ENCODE measurements around the gene ALPI.

DNA sequence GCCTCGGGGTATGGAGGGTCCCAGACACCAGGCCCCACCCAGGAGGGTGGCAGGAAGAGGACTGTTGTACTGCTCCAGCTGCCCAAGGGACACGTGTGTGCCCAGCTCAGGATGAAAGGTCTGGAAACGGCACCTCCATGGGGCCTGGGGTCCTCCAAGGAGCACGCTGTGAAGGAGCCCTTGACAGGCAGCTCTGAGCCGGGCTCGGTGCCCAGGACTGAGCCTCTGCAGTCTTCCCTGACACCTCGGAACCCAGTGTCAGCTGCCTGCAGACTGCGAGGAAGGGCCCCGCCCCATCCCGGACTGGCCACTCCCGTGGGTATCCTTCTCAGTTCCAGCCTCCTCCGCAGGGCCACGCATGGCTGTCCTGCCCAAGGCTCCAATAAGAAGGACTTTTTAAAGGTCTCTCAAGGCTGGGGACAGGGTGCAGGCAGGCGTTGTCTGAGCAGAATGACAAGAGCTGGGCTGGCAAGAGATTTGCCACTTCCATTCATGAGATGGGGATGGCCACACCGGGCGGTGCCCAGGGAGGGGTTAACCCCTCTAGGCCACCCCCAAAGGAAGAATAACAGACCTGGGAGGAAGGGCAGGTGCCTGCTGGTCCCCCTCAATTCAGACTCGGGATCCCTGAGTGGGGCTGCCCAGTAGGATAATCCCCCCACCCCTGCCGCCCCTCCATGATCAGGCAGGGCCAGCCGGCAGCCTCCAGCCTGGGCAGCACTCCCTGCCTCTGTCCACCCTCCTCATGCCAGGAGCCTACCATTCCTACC is 22.8 kb downstream of the ALPI start:
- TF ChIP-seq, protein P1, sequence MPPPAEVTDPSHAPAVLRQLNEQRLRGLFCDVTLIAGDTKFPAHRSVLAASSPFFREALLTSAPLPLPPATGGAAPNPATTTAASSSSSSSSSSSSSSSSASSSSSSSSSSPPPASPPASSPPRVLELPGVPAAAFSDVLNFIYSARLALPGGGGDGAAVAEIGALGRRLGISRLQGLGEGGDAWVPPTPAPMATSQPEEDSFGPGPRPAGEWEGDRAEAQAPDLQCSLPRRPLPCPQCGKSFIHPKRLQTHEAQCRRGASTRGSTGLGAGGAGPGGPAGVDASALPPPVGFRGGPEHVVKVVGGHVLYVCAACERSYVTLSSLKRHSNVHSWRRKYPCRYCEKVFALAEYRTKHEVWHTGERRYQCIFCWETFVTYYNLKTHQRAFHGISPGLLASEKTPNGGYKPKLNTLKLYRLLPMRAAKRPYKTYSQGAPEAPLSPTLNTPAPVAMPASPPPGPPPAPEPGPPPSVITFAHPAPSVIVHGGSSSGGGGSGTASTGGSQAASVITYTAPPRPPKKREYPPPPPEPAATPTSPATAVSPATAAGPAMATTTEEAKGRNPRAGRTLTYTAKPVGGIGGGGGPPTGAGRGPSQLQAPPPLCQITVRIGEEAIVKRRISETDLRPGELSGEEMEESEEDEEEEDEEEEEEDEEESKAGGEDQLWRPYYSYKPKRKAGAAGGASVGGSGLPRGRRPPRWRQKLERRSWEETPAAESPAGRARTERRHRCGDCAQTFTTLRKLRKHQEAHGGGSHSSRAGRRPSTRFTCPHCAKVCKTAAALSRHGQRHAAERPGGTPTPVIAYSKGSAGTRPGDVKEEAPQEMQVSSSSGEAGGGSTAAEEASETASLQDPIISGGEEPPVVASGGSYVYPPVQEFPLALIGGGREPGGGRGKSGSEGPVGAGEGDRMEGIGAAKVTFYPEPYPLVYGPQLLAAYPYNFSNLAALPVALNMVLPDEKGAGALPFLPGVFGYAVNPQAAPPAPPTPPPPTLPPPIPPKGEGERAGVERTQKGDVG (CRISPR knock-in tag; IDR thresholded peaks at IDR 0.05), result no peak
- TF ChIP-seq NFYB (IDR thresholded peaks at IDR 0.05; ENCODE audit: insufficient read depth, low read depth, low read length) (no peak), ETV6 (conservative IDR thresholded peaks at IDR 0.05 in 1 of 2, IDR thresholded peaks at IDR 0.05 in 1 of 2; ENCODE audit: borderline replicate concordance in 1 of 2, low read depth in 1 of 2) (no peak), HCFC1 (IDR thresholded peaks at IDR 0.05; ENCODE audit: low read length) (no peak), SUZ12 (IDR thresholded peaks at IDR 0.05; ENCODE audit: unreplicated experiment) (no peak), SP1 (IDR thresholded peaks at IDR 0.05; ENCODE audit: low read depth, low read length) (no peak), GABPA (IDR thresholded peaks at IDR 0.05; ENCODE audit: low read depth) (no peak), RFX5 (IDR thresholded peaks at IDR 0.05; ENCODE audit: low read depth, low read length) (no peak), EP300 (IDR thresholded peaks at IDR 0.05; ENCODE audit: borderline replicate concordance in 1 of 2, control insufficient read depth in 1 of 2, low read depth in 2 of 2, low read length in 2 of 2) (no peak), POLR2A (IDR thresholded peaks at IDR 0.05; ENCODE audit: low read depth, low read length) (no peak)
- TF ChIP-seq, protein P2, sequence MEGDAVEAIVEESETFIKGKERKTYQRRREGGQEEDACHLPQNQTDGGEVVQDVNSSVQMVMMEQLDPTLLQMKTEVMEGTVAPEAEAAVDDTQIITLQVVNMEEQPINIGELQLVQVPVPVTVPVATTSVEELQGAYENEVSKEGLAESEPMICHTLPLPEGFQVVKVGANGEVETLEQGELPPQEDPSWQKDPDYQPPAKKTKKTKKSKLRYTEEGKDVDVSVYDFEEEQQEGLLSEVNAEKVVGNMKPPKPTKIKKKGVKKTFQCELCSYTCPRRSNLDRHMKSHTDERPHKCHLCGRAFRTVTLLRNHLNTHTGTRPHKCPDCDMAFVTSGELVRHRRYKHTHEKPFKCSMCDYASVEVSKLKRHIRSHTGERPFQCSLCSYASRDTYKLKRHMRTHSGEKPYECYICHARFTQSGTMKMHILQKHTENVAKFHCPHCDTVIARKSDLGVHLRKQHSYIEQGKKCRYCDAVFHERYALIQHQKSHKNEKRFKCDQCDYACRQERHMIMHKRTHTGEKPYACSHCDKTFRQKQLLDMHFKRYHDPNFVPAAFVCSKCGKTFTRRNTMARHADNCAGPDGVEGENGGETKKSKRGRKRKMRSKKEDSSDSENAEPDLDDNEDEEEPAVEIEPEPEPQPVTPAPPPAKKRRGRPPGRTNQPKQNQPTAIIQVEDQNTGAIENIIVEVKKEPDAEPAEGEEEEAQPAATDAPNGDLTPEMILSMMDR (IDR thresholded peaks at IDR 0.05 in 2 of 3, conservative IDR thresholded peaks at IDR 0.05 in 1 of 3; ENCODE audit: control insufficient read depth in 2 of 3, extremely low read depth in 1 of 3, insufficient read depth in 1 of 3, low read depth in 3 of 3, low read length in 3 of 3), result no peak
- TF ChIP-seq, protein P3, sequence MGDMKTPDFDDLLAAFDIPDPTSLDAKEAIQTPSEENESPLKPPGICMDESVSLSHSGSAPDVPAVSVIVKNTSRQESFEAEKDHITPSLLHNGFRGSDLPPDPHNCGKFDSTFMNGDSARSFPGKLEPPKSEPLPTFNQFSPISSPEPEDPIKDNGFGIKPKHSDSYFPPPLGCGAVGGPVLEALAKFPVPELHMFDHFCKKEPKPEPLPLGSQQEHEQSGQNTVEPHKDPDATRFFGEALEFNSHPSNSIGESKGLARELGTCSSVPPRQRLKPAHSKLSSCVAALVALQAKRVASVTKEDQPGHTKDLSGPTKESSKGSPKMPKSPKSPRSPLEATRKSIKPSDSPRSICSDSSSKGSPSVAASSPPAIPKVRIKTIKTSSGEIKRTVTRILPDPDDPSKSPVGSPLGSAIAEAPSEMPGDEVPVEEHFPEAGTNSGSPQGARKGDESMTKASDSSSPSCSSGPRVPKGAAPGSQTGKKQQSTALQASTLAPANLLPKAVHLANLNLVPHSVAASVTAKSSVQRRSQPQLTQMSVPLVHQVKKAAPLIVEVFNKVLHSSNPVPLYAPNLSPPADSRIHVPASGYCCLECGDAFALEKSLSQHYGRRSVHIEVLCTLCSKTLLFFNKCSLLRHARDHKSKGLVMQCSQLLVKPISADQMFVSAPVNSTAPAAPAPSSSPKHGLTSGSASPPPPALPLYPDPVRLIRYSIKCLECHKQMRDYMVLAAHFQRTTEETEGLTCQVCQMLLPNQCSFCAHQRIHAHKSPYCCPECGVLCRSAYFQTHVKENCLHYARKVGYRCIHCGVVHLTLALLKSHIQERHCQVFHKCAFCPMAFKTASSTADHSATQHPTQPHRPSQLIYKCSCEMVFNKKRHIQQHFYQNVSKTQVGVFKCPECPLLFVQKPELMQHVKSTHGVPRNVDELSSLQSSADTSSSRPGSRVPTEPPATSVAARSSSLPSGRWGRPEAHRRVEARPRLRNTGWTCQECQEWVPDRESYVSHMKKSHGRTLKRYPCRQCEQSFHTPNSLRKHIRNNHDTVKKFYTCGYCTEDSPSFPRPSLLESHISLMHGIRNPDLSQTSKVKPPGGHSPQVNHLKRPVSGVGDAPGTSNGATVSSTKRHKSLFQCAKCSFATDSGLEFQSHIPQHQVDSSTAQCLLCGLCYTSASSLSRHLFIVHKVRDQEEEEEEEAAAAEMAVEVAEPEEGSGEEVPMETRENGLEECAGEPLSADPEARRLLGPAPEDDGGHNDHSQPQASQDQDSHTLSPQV (IDR thresholded peaks at IDR 0.05), result no peak
- TF ChIP-seq, protein P4, sequence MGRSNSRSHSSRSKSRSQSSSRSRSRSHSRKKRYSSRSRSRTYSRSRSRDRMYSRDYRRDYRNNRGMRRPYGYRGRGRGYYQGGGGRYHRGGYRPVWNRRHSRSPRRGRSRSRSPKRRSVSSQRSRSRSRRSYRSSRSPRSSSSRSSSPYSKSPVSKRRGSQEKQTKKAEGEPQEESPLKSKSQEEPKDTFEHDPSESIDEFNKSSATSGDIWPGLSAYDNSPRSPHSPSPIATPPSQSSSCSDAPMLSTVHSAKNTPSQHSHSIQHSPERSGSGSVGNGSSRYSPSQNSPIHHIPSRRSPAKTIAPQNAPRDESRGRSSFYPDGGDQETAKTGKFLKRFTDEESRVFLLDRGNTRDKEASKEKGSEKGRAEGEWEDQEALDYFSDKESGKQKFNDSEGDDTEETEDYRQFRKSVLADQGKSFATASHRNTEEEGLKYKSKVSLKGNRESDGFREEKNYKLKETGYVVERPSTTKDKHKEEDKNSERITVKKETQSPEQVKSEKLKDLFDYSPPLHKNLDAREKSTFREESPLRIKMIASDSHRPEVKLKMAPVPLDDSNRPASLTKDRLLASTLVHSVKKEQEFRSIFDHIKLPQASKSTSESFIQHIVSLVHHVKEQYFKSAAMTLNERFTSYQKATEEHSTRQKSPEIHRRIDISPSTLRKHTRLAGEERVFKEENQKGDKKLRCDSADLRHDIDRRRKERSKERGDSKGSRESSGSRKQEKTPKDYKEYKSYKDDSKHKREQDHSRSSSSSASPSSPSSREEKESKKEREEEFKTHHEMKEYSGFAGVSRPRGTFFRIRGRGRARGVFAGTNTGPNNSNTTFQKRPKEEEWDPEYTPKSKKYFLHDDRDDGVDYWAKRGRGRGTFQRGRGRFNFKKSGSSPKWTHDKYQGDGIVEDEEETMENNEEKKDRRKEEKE (IDR thresholded peaks at IDR 0.05), result no peak
